IMR-90 (cell line): Measurements from ENCODE around the gene PLA2G2D. TPM values are rescaled to one million over a fixed set of nuclear protein-coding genes. Genes with fewer than 3 reads are reported as not detected.
A peak's percentile ranks its signal among the peaks of the same experiment; 100 is the strongest.

Experiments used
- ATAC-seq: fragments of 200-7000 bp; cut with Tn5 transposase; 2 replicates; pipeline ENCODE4 v1.9.1; 2020; ENCODE audit warnings: low read depth, mild to moderate bottlenecking, moderate library complexity
- BruUV-seq: library from RNA; stranded (reverse); fragments of 400-500 nt; replicated peaks from 2 replicates; lab custom pipeline; 2021; lab: Mats Ljungman, UMichigan
- CTCF ChIA-PET: fragments of 300-600 bp; formaldehyde crosslinking; extraction: SDS; loops from one replicate; lab custom pipeline; 2021; ENCODE audit warnings: antibody characterized with exemption; lab: Yijun Ruan, JAX
- POLR2A ChIA-PET: fragments of 300-600 bp; sonication (Branson Sonifier 250); formaldehyde crosslinking; loops from one replicate; lab custom pipeline; 2022; ENCODE audit warnings: antibody characterized with exemption; ENCODE audit not compliant: unreplicated experiment; lab: Charles Lee
- DNase-seq: peaks from one replicate; pipeline ENCODE4 v3.0.0; 2013
- H2AFZ ChIP-seq: replicated peaks from 2 replicates; pipeline ENCODE3; 2013; ENCODE audit warnings: low read length, mild to moderate bottlenecking; ENCODE audit not compliant: poor library complexity
- H2AK5ac ChIP-seq: 2 replicates; pipeline ENCODE4 v1.6.1; 2013; ENCODE audit warnings: low read depth, low read length, inconsistent platforms
- H2AK9ac ChIP-seq: replicated peaks from 2 replicates; pipeline ENCODE3; 2013; ENCODE audit warnings: mild to moderate bottlenecking, low read depth, low read length, moderate library complexity; ENCODE audit not compliant: poor library complexity
- H2BK120ac ChIP-seq: 2 replicates; pipeline ENCODE4 v1.6.1; 2013; ENCODE audit warnings: low read depth, low read length, inconsistent platforms
- H2BK15ac ChIP-seq: 3 replicates; pipeline ENCODE4 v1.6.1; 2013; ENCODE audit warnings: low read depth, low read length, inconsistent platforms
- H2BK20ac ChIP-seq: 2 replicates; pipeline ENCODE4 v1.6.1; 2013; ENCODE audit warnings: low read depth, mild to moderate bottlenecking, inconsistent platforms, low read length, moderate library complexity
- H2BK5ac ChIP-seq: 2 replicates; pipeline ENCODE4 v1.6.1; 2013; ENCODE audit warnings: mild to moderate bottlenecking, low read depth, low read length, inconsistent platforms; ENCODE audit not compliant: poor library complexity, severe bottlenecking
- H3K14ac ChIP-seq: replicated peaks from 2 replicates; pipeline ENCODE4 v1.6.1; 2013; ENCODE audit warnings: low read depth, low read length, inconsistent platforms
- H3K18ac ChIP-seq: 2 replicates; pipeline ENCODE4 v1.6.1; 2013; ENCODE audit warnings: low read depth, low read length, control low read depth
- H3K23ac ChIP-seq: 2 replicates; pipeline ENCODE4 v1.6.1; 2013; ENCODE audit warnings: low read depth, low read length, inconsistent platforms
- H3K27ac ChIP-seq: 2 replicates; pipeline ENCODE4 v1.5.1; 2013; ENCODE audit warnings: mild to moderate bottlenecking, control low read depth, low read length; ENCODE audit not compliant: insufficient read depth
- H3K27me3 ChIP-seq: 2 replicates; pipeline ENCODE4 v1.6.1; 2013; ENCODE audit warnings: low read length; ENCODE audit not compliant: control insufficient read depth, insufficient read depth
- H3K36me3 ChIP-seq: 2 replicates; pipeline ENCODE4 v1.6.1; 2013; ENCODE audit warnings: low read length, mixed read lengths; ENCODE audit not compliant: control insufficient read depth, insufficient read depth
- H3K4ac ChIP-seq: 2 replicates; pipeline ENCODE4 v1.6.1; 2013; ENCODE audit warnings: low read depth, low read length, inconsistent platforms
- H3K4me1 ChIP-seq: 2 replicates; pipeline ENCODE4 v1.6.1; 2013; ENCODE audit warnings: low read length, mixed read lengths; ENCODE audit not compliant: control insufficient read depth, insufficient read depth
- H3K4me2 ChIP-seq: 2 replicates; pipeline ENCODE4 v1.6.1; 2013; ENCODE audit warnings: low read depth, mild to moderate bottlenecking, control low read depth, low read length, moderate library complexity
- H3K4me3 ChIP-seq: 2 replicates; pipeline ENCODE4 v1.5.1; 2013; ENCODE audit warnings: low read depth, mild to moderate bottlenecking, control low read depth, low read length, moderate library complexity; ENCODE audit not compliant: insufficient read depth
- H3K56ac ChIP-seq: 2 replicates; pipeline ENCODE4 v1.6.1; 2013; ENCODE audit warnings: low read length, inconsistent platforms; ENCODE audit not compliant: insufficient read depth; ENCODE audit errors: extremely low read depth
- H3K79me1 ChIP-seq, 2 experiments: 2 replicates each; pipeline ENCODE4 v1.6.1; 2013; ENCODE audit warnings: low read length in 2 of 2, inconsistent platforms in 1 of 2, low read depth in 1 of 2
- H3K9ac ChIP-seq: 2 replicates; pipeline ENCODE4 v1.6.1; 2013; ENCODE audit warnings: low read depth, low read length, control low read depth
- H3K9me1 ChIP-seq: 2 replicates; pipeline ENCODE4 v1.6.1; 2013; ENCODE audit warnings: low read length, inconsistent platforms; ENCODE audit not compliant: insufficient read depth
- H3K9me3 ChIP-seq: 2 replicates; pipeline ENCODE4 v1.6.1; 2013; ENCODE audit warnings: low read length; ENCODE audit not compliant: control insufficient read depth, insufficient read depth
- H4K20me1 ChIP-seq: 2 replicates; pipeline ENCODE4 v1.6.1; 2013; ENCODE audit warnings: low read length, inconsistent platforms; ENCODE audit not compliant: insufficient read depth
- H4K5ac ChIP-seq: 2 replicates; pipeline ENCODE4 v1.6.1; 2013; ENCODE audit warnings: mild to moderate bottlenecking, low read depth, low read length, control low read depth
- H4K8ac ChIP-seq, 2 experiments: 2 replicates each; pipeline ENCODE4 v1.6.1; 2013; ENCODE audit warnings: low read depth in 2 of 2, low read length in 2 of 2, control low read depth in 1 of 2, inconsistent platforms in 1 of 2
- H4K91ac ChIP-seq: 2 replicates; pipeline ENCODE4 v1.6.1; 2013; ENCODE audit warnings: low read depth, low read length, inconsistent platforms; ENCODE audit not compliant: insufficient read depth
- BHLHE40 ChIP-seq: fragments of 150-350 bp; IDR thresholded peaks from 2 replicates; pipeline ENCODE4 v1.6.1; 2016; ENCODE audit warnings: mild to moderate bottlenecking, low read depth, low read length
- CEBPB ChIP-seq: IDR thresholded peaks from 2 replicates; pipeline ENCODE4 v1.6.1; 2012; ENCODE audit warnings: low read depth, low read length, improper control_type of control experiment
- CHD1 ChIP-seq: IDR thresholded peaks from 2 replicates; pipeline ENCODE4 v1.6.1; 2012; ENCODE audit warnings: low read depth, low read length, improper control_type of control experiment
- CTCF ChIP-seq: conservative IDR thresholded peaks from 2 replicates; pipeline ENCODE4 v1.5.1; 2012; ENCODE audit warnings: mild to moderate bottlenecking, low read depth, low read length, improper control_type of control experiment
- FOS ChIP-seq: fragments of 150-350 bp; IDR thresholded peaks from 2 replicates; pipeline ENCODE4 v1.6.1; 2016; ENCODE audit warnings: low read depth, low read length
- MAZ ChIP-seq: IDR thresholded peaks from 2 replicates; pipeline ENCODE4 v1.6.1; 2012; ENCODE audit warnings: low read depth, mild to moderate bottlenecking, low read length, improper control_type of control experiment, moderate library complexity, borderline replicate concordance
- NFE2L2 ChIP-seq: fragments of 150-350 bp; IDR thresholded peaks from 2 replicates; pipeline ENCODE4 v1.6.1; 2016; ENCODE audit warnings: low read depth, mild to moderate bottlenecking, low read length
- POLR2A ChIP-seq: IDR thresholded peaks from 2 replicates; pipeline ENCODE4 v1.6.1; 2012; ENCODE audit warnings: mild to moderate bottlenecking, low read depth, low read length
- RAD21 ChIP-seq: IDR thresholded peaks from 2 replicates; pipeline ENCODE4 v1.6.1; 2012; ENCODE audit warnings: low read length, improper control_type of control experiment
- RFX5 ChIP-seq: IDR thresholded peaks from 2 replicates; pipeline ENCODE4 v1.8.0; 2012; ENCODE audit warnings: low read depth, mild to moderate bottlenecking, low read length, moderate library complexity
- SMC3 ChIP-seq: fragments of 150-350 bp; IDR thresholded peaks from 2 replicates; pipeline ENCODE4 v1.6.1; 2016; ENCODE audit warnings: low read depth, mild to moderate bottlenecking, antibody characterized with exemption, low read length, moderate library complexity
- USF2 ChIP-seq: fragments of 150-350 bp; IDR thresholded peaks from 2 replicates; pipeline ENCODE4 v1.6.1; 2017; ENCODE audit warnings: mild to moderate bottlenecking, antibody characterized with exemption, low read length, low read depth
- WGBS, 2 experiments: methylation state at CpG; one replicate each; pipeline versions ENCODE4 v1.1.5 to v1.1.7; 2013; ENCODE audit warnings: missing lambda C conversion rate in 2 of 2; ENCODE audit not compliant: insufficient read length in 1 of 2; ENCODE audit errors: extremely low coverage in 2 of 2; 5-methylcytosine and 5-hydroxymethylcytosine counted together
- dilution Hi-C: fragments of 300-500 bp; cut with HindIII; formaldehyde crosslinking; loops from one replicate; pipeline ENCODE4 v1.14.3; 2018; ENCODE audit warnings: low sequenced_read_pairs; ENCODE audit not compliant: unreplicated experiment
- in situ Hi-C: fragments of 300-500 bp; cut with MboI; formaldehyde crosslinking; loops from 3 replicates; pipeline ENCODE4 v1.14.3; 2019; ENCODE audit warnings: low sequenced_read_pairs, inconsistent platforms, mixed read lengths
- intact Hi-C: fragments of 100-400 bp; cut with micrococcal nuclease; formaldehyde crosslinking; loops from 2 replicates; pipeline ENCODE4 v1.10.0; 2022
- polyA plus RNA-seq, 3 experiments: library from polyadenylated mRNA; depleted of rRNA; stranded (reverse); fragments of >200 nt; gene quantifications; 2 replicates each; pipeline ENCODE4 v1.2.3, GENCODE V29; 2012; ENCODE audit warnings: low replicate concordance in 1 of 3
- total RNA-seq: library from RNA; depleted of rRNA; stranded (reverse); fragments of >200 nt; gene quantifications from 2 replicates; pipeline ENCODE4 v1.2.3, GENCODE V29; 2012

PLA2G2D gene
- total and polyA plus RNA-seq, 2 of the 4 experiments (the other 2 are of a cell fraction) = not detected

GRCh38 chr1:20147846-20148570 lies 28.7 kb upstream of the PLA2G2D start:
- dilution Hi-C loops (no loop called here), intact Hi-C loops (no loop called here), in situ Hi-C loops (no loop called here)
- BruUV-seq = no TSS peak
- no peaks in the 10 kb centered on the region for H3K79me1 ChIP-seq
- no peak overlapping the region for H3K56ac ChIP-seq
- no peaks in the 10 kb centered on the region for H3K9me1 ChIP-seq
- H3K4me2 ChIP-seq = no peak overlapping the region
- H3K23ac ChIP-seq = no peak overlapping the region
- POLR2A ChIA-PET = no interaction called here
- no peak overlapping the region for H2BK5ac ChIP-seq
- H3K9ac ChIP-seq = no peak overlapping the region
- H3K36me3 ChIP-seq = no peaks in the 10 kb centered on the region
- peaks cover 1% of the 10 kb centered on the region; the same call in 1 of the 2 replicates for H3K4me1 ChIP-seq
- no peaks in the 10 kb centered on the region; the same call in 1 of the 2 replicates for H4K20me1 ChIP-seq
- H3K9me3 ChIP-seq = no peaks in the 10 kb centered on the region
- CTCF ChIA-PET = no interaction called here
- H3K27me3 ChIP-seq = peaks cover 25% of the 10 kb centered on the region
- H3K4me3 ChIP-seq = no peak overlapping the region
- no peak for TF ChIP-seq CHD1
- TF ChIP-seq NFE2L2 = no peak
- no peak for TF ChIP-seq SMC3
- no peak for TF ChIP-seq CEBPB
- TF ChIP-seq RFX5 = no peak
- no peak for TF ChIP-seq USF2
- TF ChIP-seq POLR2A = no peak
- TF ChIP-seq BHLHE40 = no peak
- TF ChIP-seq CTCF = no peak
- no peak for TF ChIP-seq RAD21
- no peak for TF ChIP-seq FOS
- no peak for TF ChIP-seq MAZ
- no peak overlapping the region for H4K5ac ChIP-seq
- H3K27ac ChIP-seq = no peak overlapping the region
- H3K4ac ChIP-seq = no peak overlapping the region
- no peak overlapping the region for H3K14ac ChIP-seq
- DNase-seq (no peak), ATAC-seq (no peak)
- no peak overlapping the region for H4K91ac ChIP-seq
- peak overlapping the region; percentile 37 for H2AK9ac ChIP-seq
- H3K18ac ChIP-seq = no peak overlapping the region
- WGBS, 2 experiments = 70% methylated on average over 3 of the region's 13 CpGs; no CpG with 5 or more reads in 1 of the 2 experiments
- H2BK15ac ChIP-seq = no peak overlapping the region
- H4K8ac ChIP-seq = no peak overlapping the region
- H2BK120ac ChIP-seq = no peak overlapping the region
- H2AFZ ChIP-seq = no peak overlapping the region
- H2AK5ac ChIP-seq = no peak overlapping the region
- H2BK20ac ChIP-seq = no peak overlapping the region
